ENCODE data around the gene RHBDD3. TPM values are rescaled to one million over a fixed set of nuclear protein-coding genes. Genes with fewer than 3 reads are reported as not detected.

RHBDD3 gene
- total RNA-seq, 4 donors from 2014 or later, result 27.8 to 54.9 (median 48.9) TPM

GRCh38 chr22:29310863-29311339, 43.1 kb upstream of the RHBDD3 start:
- intact Hi-C loops (cut with DNase I), result loop anchor here (10.0 kb wide), 1 partner anchor 74 kb away; the partner anchor contains the start of gene AP1B1
- Histone ChIP-seq H3K27ac (peak overlapping the region; percentile 66 to 71 (median 70)), H3K27me3 (peaks cover 17% of the 10 kb centered on the region), H3K4me3 (replicated peaks in 1 of 3) (no peak overlapping the region), H3K9me3 (no peaks in the 10 kb centered on the region), H3K4me1 (peaks cover 28 to 78% of the 10 kb centered on the region in 2 donors), H3K36me3 (no peaks in the 10 kb centered on the region)
- TF ChIP-seq CTCF (IDR thresholded peaks at IDR 0.05), result no peak
- WGBS, 2 donors, result 18% methylated on average over 17 of the region's 18 CpGs; no CpG with 5 or more reads in 1 of the 2 donors
- DNase-seq, result peak; percentile 96 to 97

- intact Hi-C loops (cut with DNase I), result loop anchor here (10.0 kb wide), 1 partner anchor 75 kb away; the partner anchor contains the start of gene AP1B1
Observed at GRCh38 chr22:29310065-29310862, 42.5 kb upstream of the RHBDD3 start.

GRCh38 chr22:29309332-29310064, 41.7 kb upstream of the RHBDD3 start:
- no peak for TF ChIP-seq POLR2A (IDR thresholded peaks at IDR 0.05)
- TF ChIP-seq CTCF (IDR thresholded peaks at IDR 0.05), result no peak
- intact Hi-C loops (cut with DNase I), result loop anchor here (5.0 to 10.0 kb wide), 2 partner anchors 37 to 75 kb away; partner anchors contain the start of gene AP1B1
- 89 to 96% methylated on average over 13 to 19 of the region's 21 CpGs for WGBS, 2 donors
- no peaks in the 10 kb centered on the region for H3K9me3 ChIP-seq
- no peak overlapping the region for H3K4me3 ChIP-seq (replicated peaks in 1 of 3)
- peaks cover 24 to 66% of the 10 kb centered on the region in 2 donors for H3K4me1 ChIP-seq
- H3K36me3 ChIP-seq, result no peaks in the 10 kb centered on the region
- H3K27me3 ChIP-seq, result peaks cover 10% of the 10 kb centered on the region
- DNase-seq, result no peak
- peak overlapping the region in 2 of 3 donors; percentile 41 to 43 for H3K27ac ChIP-seq

More at GRCh38 chr22:29310065-29310862, 42.5 kb upstream of the RHBDD3 start:
- DNase-seq, result peak; percentile 61 to 64
- Histone ChIP-seq H3K27me3 (peaks cover 17% of the 10 kb centered on the region), H3K27ac (peak overlapping the region; percentile 43 to 71 (median 70)), H3K4me3 (replicated peaks in 1 of 3) (no peak overlapping the region), H3K4me1 (peaks cover 24 to 73% of the 10 kb centered on the region in 2 donors), H3K9me3 (no peaks in the 10 kb centered on the region), H3K36me3 (no peaks in the 10 kb centered on the region)
- TF ChIP-seq CTCF (IDR thresholded peaks at IDR 0.05) (no peak), POLR2A (IDR thresholded peaks at IDR 0.05) (no peak)
- 68 to 79% methylated on average over 18 to 19 of the region's 28 CpGs for WGBS, 2 donors

- TF ChIP-seq CTCF (IDR thresholded peaks at IDR 0.05) (no peak), POLR2A (IDR thresholded peaks at IDR 0.05) (no peak)
- Histone ChIP-seq H3K4me1 (peaks cover 20 to 59% of the 10 kb centered on the region in 2 donors), H3K9me3 (no peaks in the 10 kb centered on the region), H3K27me3 (peaks cover 5% of the 10 kb centered on the region), H3K4me3 (replicated peaks in 1 of 3) (no peak overlapping the region), H3K36me3 (no peaks in the 10 kb centered on the region), H3K27ac (peak overlapping the region in 2 of 3 donors; percentile 43 to 74)
- 70 to 86% methylated on average over 11 of the region's 13 CpGs for WGBS, 2 donors
- no peak for DNase-seq
- intact Hi-C loops (cut with DNase I), result loop anchor here (5.0 kb wide), 1 partner anchor 37 kb away; no protein-coding TSS in a partner anchor
Observed at GRCh38 chr22:29308791-29309262, 41.0 kb upstream of the RHBDD3 start.
